Choroid plexus epithelial cell (primary cell): Measurements from ENCODE around the gene FGF1.
A peak's percentile ranks its signal among the peaks of the same experiment; 100 is the strongest.

ENCODE experiments used
- DNase-seq: peaks from one replicate; pipeline ENCODE4 v3.0.0-alpha.2; 2010; ENCODE audit warnings: low read depth
- H3K4me3 ChIP-seq: 2 replicates; pipeline ENCODE4 v1.5.1; 2011; ENCODE audit warnings: low read depth, mild to moderate bottlenecking, control low read depth, low read length, moderate library complexity
- TF ChIP-seq, protein P1 (sequence below): conservative IDR thresholded peaks from 2 replicates; pipeline ENCODE4 v1.5.1; 2011; ENCODE audit warnings: low read depth, mild to moderate bottlenecking, control low read depth, inconsistent platforms, low read length, moderate library complexity

Gene FGF1

DNA sequence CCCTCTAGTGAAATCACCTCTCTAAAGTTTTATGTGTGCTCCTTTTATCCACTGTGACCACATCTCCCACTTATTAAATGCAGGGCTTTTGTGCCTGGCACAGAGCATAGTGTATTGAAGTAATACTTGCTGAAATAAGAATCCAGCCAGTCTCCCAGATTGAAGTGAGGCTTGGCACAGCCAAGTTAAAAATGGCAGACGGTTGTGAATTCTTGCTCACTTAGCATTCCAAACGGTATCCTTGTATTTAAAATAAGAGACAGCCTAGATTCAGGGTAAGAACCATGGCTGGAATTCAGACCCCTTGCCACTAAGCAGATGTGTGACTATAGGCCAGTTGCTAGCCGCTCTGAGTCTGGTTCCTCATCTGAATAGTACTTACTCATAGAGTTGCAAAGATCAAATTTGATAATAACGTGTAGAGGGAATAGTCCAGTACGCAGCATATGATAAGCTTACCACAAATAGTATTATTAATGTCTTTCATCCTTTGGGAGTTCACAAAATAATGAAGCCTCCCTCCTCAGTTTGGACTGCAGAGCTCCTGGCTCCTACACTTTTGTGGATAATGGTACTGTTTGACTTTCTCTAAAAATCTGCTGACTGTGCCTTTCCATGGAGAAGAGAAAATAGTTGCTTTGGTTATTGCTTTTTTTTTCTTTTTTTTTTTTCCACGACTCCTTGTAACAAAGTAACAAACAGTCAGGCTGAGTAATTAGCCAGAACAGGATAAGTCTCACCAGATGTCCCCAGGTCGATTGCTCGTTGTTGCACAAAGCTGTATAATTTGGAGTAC lies 51.5 kb downstream of the FGF1 start:
- TF ChIP-seq, protein P1, sequence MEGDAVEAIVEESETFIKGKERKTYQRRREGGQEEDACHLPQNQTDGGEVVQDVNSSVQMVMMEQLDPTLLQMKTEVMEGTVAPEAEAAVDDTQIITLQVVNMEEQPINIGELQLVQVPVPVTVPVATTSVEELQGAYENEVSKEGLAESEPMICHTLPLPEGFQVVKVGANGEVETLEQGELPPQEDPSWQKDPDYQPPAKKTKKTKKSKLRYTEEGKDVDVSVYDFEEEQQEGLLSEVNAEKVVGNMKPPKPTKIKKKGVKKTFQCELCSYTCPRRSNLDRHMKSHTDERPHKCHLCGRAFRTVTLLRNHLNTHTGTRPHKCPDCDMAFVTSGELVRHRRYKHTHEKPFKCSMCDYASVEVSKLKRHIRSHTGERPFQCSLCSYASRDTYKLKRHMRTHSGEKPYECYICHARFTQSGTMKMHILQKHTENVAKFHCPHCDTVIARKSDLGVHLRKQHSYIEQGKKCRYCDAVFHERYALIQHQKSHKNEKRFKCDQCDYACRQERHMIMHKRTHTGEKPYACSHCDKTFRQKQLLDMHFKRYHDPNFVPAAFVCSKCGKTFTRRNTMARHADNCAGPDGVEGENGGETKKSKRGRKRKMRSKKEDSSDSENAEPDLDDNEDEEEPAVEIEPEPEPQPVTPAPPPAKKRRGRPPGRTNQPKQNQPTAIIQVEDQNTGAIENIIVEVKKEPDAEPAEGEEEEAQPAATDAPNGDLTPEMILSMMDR: no peak
- H3K4me3 ChIP-seq: no peak overlapping the region
- no peak for DNase-seq

GRCh38 chr5:142630927-142631539 lies 54.9 kb downstream of the FGF1 start:
- no peak overlapping the region for H3K4me3 ChIP-seq
- no peak for DNase-seq
- TF ChIP-seq, protein P1: no peak

GRCh38 chr5:142627383-142628217 lies 58.3 kb downstream of the FGF1 start:
- TF ChIP-seq, protein P1: no peak
- no peak overlapping the region for H3K4me3 ChIP-seq
- no peak for DNase-seq

- TF ChIP-seq, protein P1: no peak
- no peak for DNase-seq
- no peak overlapping the region for H3K4me3 ChIP-seq
Measured at GRCh38 chr5:142626786-142627185, 59.1 kb downstream of the FGF1 start.

- TF ChIP-seq, protein P1: no peak
- no peak overlapping the region for H3K4me3 ChIP-seq
- no peak for DNase-seq
Measured at GRCh38 chr5:142626099-142626498, 59.8 kb downstream of the FGF1 start.

DNA sequence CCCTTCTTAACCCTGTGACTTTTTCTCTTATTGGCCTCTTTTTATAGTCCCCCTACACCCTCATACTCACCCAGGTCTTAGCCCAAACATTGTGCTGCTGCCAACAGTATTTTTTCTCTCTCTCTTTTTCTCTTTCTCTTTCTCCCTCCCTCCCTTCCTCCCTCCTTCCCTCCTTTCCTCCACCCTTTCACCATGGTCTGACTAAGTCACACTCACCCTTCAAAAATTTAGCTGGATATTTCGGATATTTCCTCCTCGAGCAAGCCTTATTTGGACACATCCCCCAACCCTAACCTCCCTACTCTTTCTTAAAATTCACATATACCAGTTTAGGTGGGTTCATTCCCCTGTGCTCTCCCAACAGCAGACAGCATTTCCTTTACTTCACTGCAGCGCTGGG lies 64.7 kb downstream of the FGF1 start:
- DNase-seq: peak; percentile 56
- H3K4me3 ChIP-seq: no peak overlapping the region
- TF ChIP-seq, protein P1: no peak
